GM12873 (cell line): ENCODE data around the gene FREM3.

Experiments
- TF ChIP-seq, protein P1 (sequence below): IDR thresholded peaks from 2 replicates; pipeline ENCODE4 v1.5.1; 2012; ENCODE audit warnings: low read depth, mild to moderate bottlenecking, moderate library complexity, low read length, control low read depth; ENCODE audit not compliant: insufficient read depth; ENCODE audit errors: missing control alignments

Gene FREM3

DNA sequence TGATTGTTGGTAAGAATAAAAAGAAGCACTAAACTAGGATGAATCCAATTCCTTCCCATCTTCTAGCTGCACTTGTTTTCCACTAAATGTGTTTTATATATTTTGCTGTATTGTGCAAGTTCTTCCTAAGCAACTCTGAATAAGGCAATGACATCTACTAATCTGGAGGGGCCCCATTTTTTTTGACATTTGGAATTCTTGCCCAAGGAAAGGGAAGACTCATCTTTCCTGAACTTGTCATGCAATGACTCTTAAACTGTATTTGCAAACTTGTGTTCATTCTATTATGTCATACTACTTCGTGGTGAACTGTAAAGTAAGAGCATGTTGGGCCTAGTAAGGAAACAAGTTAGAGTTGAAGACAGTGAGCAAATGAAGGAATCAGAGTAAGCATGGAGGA lies 45.9 kb downstream of the FREM3 start:
- TF ChIP-seq, protein P1, sequence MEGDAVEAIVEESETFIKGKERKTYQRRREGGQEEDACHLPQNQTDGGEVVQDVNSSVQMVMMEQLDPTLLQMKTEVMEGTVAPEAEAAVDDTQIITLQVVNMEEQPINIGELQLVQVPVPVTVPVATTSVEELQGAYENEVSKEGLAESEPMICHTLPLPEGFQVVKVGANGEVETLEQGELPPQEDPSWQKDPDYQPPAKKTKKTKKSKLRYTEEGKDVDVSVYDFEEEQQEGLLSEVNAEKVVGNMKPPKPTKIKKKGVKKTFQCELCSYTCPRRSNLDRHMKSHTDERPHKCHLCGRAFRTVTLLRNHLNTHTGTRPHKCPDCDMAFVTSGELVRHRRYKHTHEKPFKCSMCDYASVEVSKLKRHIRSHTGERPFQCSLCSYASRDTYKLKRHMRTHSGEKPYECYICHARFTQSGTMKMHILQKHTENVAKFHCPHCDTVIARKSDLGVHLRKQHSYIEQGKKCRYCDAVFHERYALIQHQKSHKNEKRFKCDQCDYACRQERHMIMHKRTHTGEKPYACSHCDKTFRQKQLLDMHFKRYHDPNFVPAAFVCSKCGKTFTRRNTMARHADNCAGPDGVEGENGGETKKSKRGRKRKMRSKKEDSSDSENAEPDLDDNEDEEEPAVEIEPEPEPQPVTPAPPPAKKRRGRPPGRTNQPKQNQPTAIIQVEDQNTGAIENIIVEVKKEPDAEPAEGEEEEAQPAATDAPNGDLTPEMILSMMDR: no peak

DNA sequence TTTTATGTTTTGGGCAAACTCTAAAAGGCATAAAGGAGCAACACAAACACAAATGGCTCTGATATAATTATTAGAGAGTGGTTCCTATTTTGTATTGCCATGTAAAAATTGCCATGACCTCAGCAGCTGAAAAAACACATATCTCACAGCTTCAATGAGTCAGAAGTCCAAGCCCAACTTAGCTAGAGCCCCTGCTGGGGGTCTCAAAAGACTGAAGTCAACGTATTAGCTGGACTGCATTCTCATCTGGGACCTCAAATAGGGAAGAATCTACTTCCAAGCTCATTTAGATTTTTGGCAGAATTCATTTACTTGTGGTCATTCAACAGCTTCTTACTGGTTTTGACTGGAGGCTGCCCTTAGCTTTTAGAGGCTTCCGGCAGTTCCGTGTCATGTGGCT lies 47.4 kb downstream of the FREM3 start:
- TF ChIP-seq, protein P1: no peak

DNA sequence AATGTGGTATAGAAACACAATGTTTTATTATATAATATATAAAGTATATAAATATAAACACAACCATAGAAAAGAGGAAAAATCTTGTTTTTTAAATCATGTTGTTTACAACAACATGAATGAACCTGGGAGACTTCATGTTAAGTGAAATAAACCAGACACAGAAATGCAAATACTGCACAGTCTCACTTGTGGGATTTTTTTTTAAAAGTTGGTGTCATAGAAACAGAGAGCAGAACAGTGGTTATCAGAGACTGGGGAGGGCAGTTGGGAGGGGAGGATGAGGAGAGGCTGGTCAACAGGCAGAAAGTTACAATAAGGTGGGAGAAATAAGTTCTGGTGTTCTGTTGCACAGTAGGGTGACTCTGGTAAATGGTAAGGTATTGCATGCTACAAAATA lies 57.1 kb downstream of the FREM3 start:
- TF ChIP-seq, protein P1: no peak

DNA sequence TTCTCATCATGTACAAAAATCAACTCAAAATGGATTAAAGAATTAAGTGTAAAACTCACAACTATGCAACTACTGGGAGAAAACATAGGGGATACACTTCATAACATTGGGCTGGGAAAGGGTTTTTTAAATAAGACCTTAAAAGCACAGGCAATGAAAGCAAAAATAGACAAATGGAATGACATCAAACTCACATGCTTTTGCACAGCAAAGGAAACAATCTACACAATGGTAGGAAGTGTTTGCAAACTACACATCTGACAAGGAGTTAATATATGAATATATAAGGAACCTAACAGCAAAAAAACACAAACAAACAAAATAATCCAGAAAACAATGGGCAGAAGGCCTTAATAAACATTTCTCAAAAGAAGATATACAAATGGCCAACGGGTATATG lies 57.9 kb downstream of the FREM3 start:
- TF ChIP-seq, protein P1: no peak

DNA sequence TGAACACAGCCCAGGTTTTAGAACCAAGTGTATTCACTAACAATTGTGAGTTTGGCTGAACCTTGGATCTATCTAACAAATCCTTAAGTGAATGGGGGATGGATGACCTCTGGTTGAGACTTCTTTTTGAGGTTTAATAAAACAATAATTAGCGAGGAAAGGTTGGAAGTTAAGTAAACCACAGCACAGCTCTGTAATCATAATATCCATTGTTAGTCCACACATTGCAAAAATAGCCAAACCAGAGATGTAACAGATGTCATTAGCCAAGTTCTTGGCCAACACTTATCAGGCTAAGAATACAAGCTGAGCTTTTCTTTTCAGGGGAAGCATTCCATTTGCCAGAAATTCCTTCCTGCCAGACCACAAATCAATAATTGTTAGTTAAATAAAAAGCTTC lies 59.1 kb downstream of the FREM3 start:
- TF ChIP-seq, protein P1: no peak

DNA sequence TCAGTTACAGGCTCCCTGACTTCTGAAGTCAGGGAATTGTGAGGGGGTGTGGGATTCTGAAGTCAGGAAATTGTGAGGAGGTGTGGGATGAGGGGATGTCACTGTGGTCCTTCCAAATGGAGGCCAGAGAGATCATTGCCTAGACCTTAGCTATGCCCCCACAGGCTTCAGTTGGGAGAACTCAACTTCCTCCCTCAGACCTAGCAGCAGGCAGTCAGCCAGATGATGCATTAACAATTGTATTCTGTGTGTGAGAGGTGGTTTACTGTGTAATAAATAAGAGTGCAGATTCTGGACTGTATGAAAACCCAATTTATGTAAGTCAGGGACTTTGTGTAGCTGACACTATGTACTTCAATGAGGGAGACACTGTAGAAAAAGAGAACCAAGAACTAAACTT lies 65.7 kb downstream of the FREM3 start:
- TF ChIP-seq, protein P1: no peak

DNA sequence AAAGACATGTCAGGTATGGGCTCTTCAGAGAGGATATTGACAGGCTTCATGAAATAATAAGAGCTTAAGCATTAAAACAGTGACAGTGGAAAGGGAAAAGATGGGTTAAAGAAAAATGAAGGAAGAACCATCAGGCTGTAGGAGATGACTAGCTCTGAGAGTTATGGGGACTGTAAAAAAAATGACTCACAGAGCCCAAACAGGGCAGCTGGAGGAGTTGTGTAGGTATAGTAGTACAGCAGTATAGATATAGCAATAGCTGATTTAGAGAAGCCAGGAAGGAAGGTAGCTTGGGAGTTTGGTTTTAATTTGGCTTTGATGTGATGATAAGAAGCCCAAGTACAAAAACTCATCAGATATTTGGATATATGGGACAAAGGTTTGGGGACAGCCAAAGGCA lies 66.6 kb downstream of the FREM3 start:
- TF ChIP-seq, protein P1: no peak
